H1 (cell line): ENCODE measurements around the gene NSMCE3. TPM values are rescaled to one million over a fixed set of nuclear protein-coding genes. Genes with fewer than 3 reads are reported as not detected.

Experiments used
- CTCF ChIA-PET: fragments of 300-600 bp; sonication (Branson Sonifier 250); formaldehyde crosslinking; loops from one replicate; lab custom pipeline; 2021; ENCODE audit not compliant: partially characterized antibody; lab: Charles Lee
- POLR2A ChIA-PET: fragments of 300-600 bp; sonication (Branson Sonifier 250); formaldehyde crosslinking; loops from one replicate; lab custom pipeline; 2021; ENCODE audit warnings: inconsistent platforms; ENCODE audit not compliant: partially characterized antibody; lab: Charles Lee
- DNase-seq, 2 experiments: peaks; one replicate each; pipeline versions ENCODE4 v3.0.0 to v3.0.0-alpha.2; 2010 to 2022; ENCODE audit warnings: low spot score in 2 of 2, low read depth in 1 of 2, mixed read lengths in 1 of 2
- FAIRE-seq: peaks from 2 replicates; lab custom pipeline; 2011; peaks lifted over from hg19 to GRCh38; lab: Jason Lieb, UNC
- H2AFZ ChIP-seq: 2 replicates; pipeline ENCODE4 v1.8.1; 2012; ENCODE audit warnings: low read length, inconsistent platforms
- H2AK5ac ChIP-seq: 2 replicates; pipeline ENCODE4 v1.6.1; 2013; ENCODE audit warnings: low read depth, low read length
- H2BK120ac ChIP-seq: replicated peaks from 2 replicates; pipeline ENCODE3; 2013; ENCODE audit warnings: low read depth, low read length, inconsistent platforms
- H2BK12ac ChIP-seq: 2 replicates; pipeline ENCODE4 v1.6.1; 2013; ENCODE audit warnings: low read depth, low read length
- H2BK15ac ChIP-seq: 2 replicates; pipeline ENCODE4 v1.6.1; 2013; ENCODE audit warnings: low read length
- H2BK20ac ChIP-seq: 2 replicates; pipeline ENCODE4 v1.6.1; 2013; ENCODE audit warnings: low read length
- H2BK5ac ChIP-seq: 2 replicates; pipeline ENCODE4 v1.6.1; 2013; ENCODE audit warnings: low read depth, low read length
- H3K14ac ChIP-seq: 2 replicates; pipeline ENCODE4 v1.6.1; 2013; ENCODE audit warnings: inconsistent platforms; ENCODE audit not compliant: insufficient read length
- H3K18ac ChIP-seq: 2 replicates; pipeline ENCODE4 v1.6.1; 2013; ENCODE audit warnings: low read length; ENCODE audit errors: extremely low read depth
- H3K23ac ChIP-seq: 2 replicates; pipeline ENCODE4 v1.6.1; 2013; ENCODE audit warnings: inconsistent platforms; ENCODE audit not compliant: insufficient read length
- H3K23me2 ChIP-seq: 2 replicates; pipeline ENCODE4 v1.6.1; 2013; ENCODE audit warnings: low read depth, low read length
- H3K27ac ChIP-seq: 2 replicates; pipeline ENCODE4 v1.6.1; 2011; ENCODE audit warnings: low read depth, low read length, inconsistent platforms
- H3K27me3 ChIP-seq, 4 experiments: replicated peaks in 1 of 4; 1 replicate in 1 of 4; 2 replicates in 3 of 4; pipeline versions ENCODE4 v1.6.1 to v1.8.1; 2011 to 2013; ENCODE audit warnings: low read length in 3 of 4, mild to moderate bottlenecking in 3 of 4, inconsistent platforms in 2 of 4, mixed read lengths in 2 of 4, moderate library complexity in 1 of 4; ENCODE audit not compliant: control insufficient read depth in 3 of 4, insufficient read depth in 3 of 4; ENCODE audit errors: extremely low read depth in 1 of 4
- H3K36me3 ChIP-seq, 4 experiments: 2 replicates each; pipeline versions ENCODE4 v1.6.1 to v1.8.1; 2011 to 2013; ENCODE audit warnings: mild to moderate bottlenecking in 4 of 4, low read length in 3 of 4, moderate library complexity in 2 of 4, control low read depth in 1 of 4, inconsistent platforms in 1 of 4; ENCODE audit not compliant: insufficient read depth in 4 of 4, control insufficient read depth in 2 of 4
- H3K4ac ChIP-seq: replicated peaks from 2 replicates; pipeline ENCODE3; 2013; ENCODE audit warnings: low read length, low read depth, mixed read lengths, inconsistent platforms; ENCODE audit not compliant: insufficient read length
- H3K4me1 ChIP-seq, 4 experiments: replicated peaks in 1 of 4; 1 replicate in 1 of 4; 2 replicates in 3 of 4; pipeline versions ENCODE4 v1.6.1 to v1.8.1; 2011 to 2013; ENCODE audit warnings: low read length in 3 of 4, inconsistent platforms in 2 of 4, mixed read lengths in 1 of 4; ENCODE audit not compliant: insufficient read depth in 4 of 4, control insufficient read depth in 3 of 4
- H3K4me2 ChIP-seq, 2 experiments: 2 replicates each; pipeline versions ENCODE4 v1.6.1 to v1.8.1; 2011 to 2013; ENCODE audit warnings: low read depth in 2 of 2, low read length in 2 of 2, control low read depth in 1 of 2, inconsistent platforms in 1 of 2, mild to moderate bottlenecking in 1 of 2; ENCODE audit not compliant: insufficient read depth in 1 of 2
- H3K4me3 ChIP-seq, 4 experiments: fragments of 200-600, 300-600 bp in 1 of 4; sonication (generic), shearing (Covaris generic), sonication (Bioruptor Twin) in 1 of 4; 2 replicates each; pipeline versions ENCODE4 v1.5.1 to v1.8.1; 2011 to 2016; ENCODE audit warnings: low read length in 4 of 4, low read depth in 3 of 4, control low read depth in 2 of 4, inconsistent platforms in 2 of 4, mild to moderate bottlenecking in 2 of 4, mixed read lengths in 1 of 4, moderate library complexity in 1 of 4; ENCODE audit not compliant: insufficient read depth in 2 of 4; ENCODE audit errors: extremely low read depth in 1 of 4
- H3K56ac ChIP-seq: replicated peaks from 2 replicates; pipeline ENCODE3; 2013; ENCODE audit warnings: low read depth, mild to moderate bottlenecking, mixed read lengths, low read length, inconsistent platforms; ENCODE audit not compliant: insufficient read length
- H3K79me1 ChIP-seq: 2 replicates; pipeline ENCODE4 v1.6.1; 2013; ENCODE audit warnings: low read depth, low read length, control low read depth
- H3K79me2 ChIP-seq, 2 experiments: 2 replicates each; pipeline versions ENCODE4 v1.6.1 to v1.8.1; 2012 to 2013; ENCODE audit warnings: low read length in 2 of 2, mild to moderate bottlenecking in 2 of 2, inconsistent platforms in 1 of 2; ENCODE audit not compliant: insufficient read depth in 2 of 2, control insufficient read depth in 1 of 2
- H3K9ac ChIP-seq, 4 experiments: replicated peaks in 1 of 4; 1 replicate in 1 of 4; 2 replicates in 3 of 4; pipeline versions ENCODE4 v1.6.1 to v1.8.1; 2011 to 2013; ENCODE audit warnings: low read depth in 3 of 4, low read length in 3 of 4, control low read depth in 2 of 4, mild to moderate bottlenecking in 2 of 4, moderate library complexity in 2 of 4, inconsistent platforms in 1 of 4; ENCODE audit errors: extremely low read depth in 1 of 4
- H3K9me3 ChIP-seq, 2 experiments: 2 replicates each; pipeline versions ENCODE4 v1.6.1 to v1.8.1; 2012 to 2013; ENCODE audit warnings: mild to moderate bottlenecking in 2 of 2, moderate library complexity in 2 of 2, control low read depth in 1 of 2, inconsistent platforms in 1 of 2, low read depth in 1 of 2, low read length in 1 of 2, mixed read lengths in 1 of 2; ENCODE audit not compliant: insufficient read depth in 2 of 2
- H4K20me1 ChIP-seq, 2 experiments: replicated peaks in 1 of 2; 2 replicates each; pipeline versions ENCODE3 to v1.8.1; 2011 to 2013; ENCODE audit warnings: inconsistent platforms in 2 of 2, low read length in 2 of 2, mild to moderate bottlenecking in 1 of 2; ENCODE audit not compliant: insufficient read depth in 2 of 2, control insufficient read depth in 1 of 2
- H4K5ac ChIP-seq: 2 replicates; pipeline ENCODE4 v1.6.1; 2013; ENCODE audit warnings: low read length, low read depth, mixed read lengths, inconsistent platforms; ENCODE audit not compliant: insufficient read length
- H4K8ac ChIP-seq: 2 replicates; pipeline ENCODE4 v1.8.0; 2013; ENCODE audit warnings: mild to moderate bottlenecking, moderate library complexity, low read length, inconsistent platforms; ENCODE audit not compliant: insufficient read depth; ENCODE audit errors: extremely low read depth
- H4K91ac ChIP-seq: replicated peaks from 2 replicates; pipeline ENCODE3; 2013; ENCODE audit warnings: low read length, mixed read lengths, inconsistent platforms; ENCODE audit not compliant: insufficient read length
- HDAC6 ChIP-seq: IDR thresholded peaks from one replicate; pipeline ENCODE4 v1.7.1; 2012; ENCODE audit warnings: low read depth, mild to moderate bottlenecking, inconsistent platforms, low read length, moderate library complexity
- KDM1A ChIP-seq: fragments of 200-600, 300-600 bp; sonication (generic); IDR thresholded peaks from 2 replicates; pipeline ENCODE4 v1.7.1; 2016; ENCODE audit warnings: mild to moderate bottlenecking, low read length, borderline replicate concordance
- RAD21 ChIP-seq, 2 experiments: IDR thresholded peaks in 1 of 2; conservative IDR thresholded peaks in 1 of 2; 2 replicates each; pipeline ENCODE4 v1.6.1; 2011; ENCODE audit warnings: low read depth in 2 of 2, low read length in 2 of 2, improper control_type of control experiment in 1 of 2, inconsistent platforms in 1 of 2, mild to moderate bottlenecking in 1 of 2, moderate library complexity in 1 of 2
- RXRA ChIP-seq: IDR thresholded peaks from 2 replicates; pipeline ENCODE4 v1.6.1; 2011; ENCODE audit warnings: low read depth, mild to moderate bottlenecking, low read length, moderate library complexity; ENCODE audit not compliant: insufficient read depth
- TEAD4 ChIP-seq: IDR thresholded peaks from 2 replicates; pipeline ENCODE4 v1.6.1; 2012; ENCODE audit warnings: low read depth, low read length, inconsistent platforms, mixed read lengths
- WGBS, 2 experiments: shearing (Covaris generic) in 1 of 2; methylation state at CpG; one replicate each; pipeline versions ENCODE4 v1.1.6 to v1.1.7; 2013 to 2015; ENCODE audit warnings: low lambda C conversion rate in 2 of 2, mixed read lengths in 2 of 2, inconsistent platforms in 1 of 2, low coverage in 1 of 2, missing lambda C conversion rate in 1 of 2; ENCODE audit not compliant: insufficient replicate concordance in 2 of 2, insufficient coverage in 1 of 2, insufficient read length in 1 of 2; ENCODE audit errors: extremely low coverage in 1 of 2, missing lambda C conversion rate in 1 of 2; 5-methylcytosine and 5-hydroxymethylcytosine counted together
- polyA plus RNA-seq, 7 experiments: library from polyadenylated mRNA; depleted of rRNA in 3 of 7; stranded (reverse) in 5 of 7; unstranded in 2 of 7; fragments of >200 nt in 5 of 7; fragments of 200-250 nt in 2 of 7; gene quantifications; 1 replicate in 5 of 7; 2 replicates in 1 of 7; 4 replicates in 1 of 7; pipeline versions ENCODE4 v1.2.1 to v1.2.3, GENCODE V29; 2011 to 2013; ENCODE audit warnings: missing spikeins in 2 of 7, mixed read lengths in 2 of 7
- total RNA-seq: library from RNA; stranded (reverse); fragmentation: NEBNext Ultra II Directional; extraction: Animal tissue kit (Norgen Biotek cat#: 25700); gene quantifications from 2 replicates; pipeline ENCODE4 v1.2.1, GENCODE V29; 2021
- TF ChIP-seq, protein P1 (sequence below): IDR thresholded peaks from 2 replicates; pipeline ENCODE4 v1.6.1; 2011; ENCODE audit warnings: low read depth, mild to moderate bottlenecking, low read length; ENCODE audit not compliant: insufficient read depth
- TF ChIP-seq, protein P2 (sequence below): IDR thresholded peaks from 2 replicates; pipeline ENCODE4 v1.6.1; 2012; ENCODE audit warnings: inconsistent platforms

The NSMCE3 gene
- total and polyA plus RNA-seq, 2 of the 8 experiments (the other 6 are each of a cell fraction or from before 2014, with no cell fraction given), result 4.3 to 6.7 TPM

DNA sequence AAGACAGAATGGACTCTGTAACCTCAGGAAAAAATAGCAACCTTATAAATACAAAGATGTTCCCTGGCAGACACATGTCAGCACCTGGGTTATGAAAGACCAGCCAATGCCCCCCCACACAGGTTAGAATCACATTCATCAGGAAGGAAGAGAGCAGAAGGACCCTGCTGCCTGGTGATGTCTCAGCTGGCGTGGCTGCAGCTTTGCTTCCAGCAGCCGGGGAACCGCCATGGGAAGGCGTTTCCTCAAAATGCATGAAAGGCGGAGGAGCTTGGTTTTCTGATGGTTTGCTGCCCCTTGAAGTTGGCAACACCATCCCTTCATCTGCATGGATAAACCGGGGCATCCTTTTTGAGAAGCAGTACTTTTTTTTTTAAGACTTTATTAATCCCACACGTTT lies 10.9 kb upstream of the NSMCE3 start:
- POLR2A ChIA-PET, result interaction anchor here (1.3 kb wide), 1 partner anchor 28 kb away, joined by 4 read pairs; no protein-coding TSS in a partner anchor

More for the DNA sequence above, 10.9 kb upstream of the NSMCE3 start:
- FAIRE-seq (no peak), DNase-seq (no peak)
- H3K36me3 ChIP-seq, result no peaks in the 10 kb centered on the region
- H3K4me3 ChIP-seq, result no peak overlapping the region
- H2BK12ac ChIP-seq, result no peak overlapping the region
- H3K9me3 ChIP-seq, result no peaks in the 10 kb centered on the region
- no peak overlapping the region for H2BK5ac ChIP-seq
- H2AFZ ChIP-seq, result no peak overlapping the region
- H4K20me1 ChIP-seq, result no peaks in the 10 kb centered on the region
- no peak overlapping the region for H2BK20ac ChIP-seq
- H3K23ac ChIP-seq, result no peak overlapping the region
- 85% methylated on average over 7 of the region's 7 CpGs; no CpG with 5 or more reads in 1 of the 2 experiments for WGBS, 2 experiments
- H3K79me1 ChIP-seq, result no peaks in the 10 kb centered on the region; the same call in 1 of the 2 replicates
- H3K27ac ChIP-seq, result no peak overlapping the region
- no peaks in the 10 kb centered on the region for H3K27me3 ChIP-seq
- no peak overlapping the region for H3K56ac ChIP-seq
- H3K4me1 ChIP-seq, result no peaks in the 10 kb centered on the region; a peak in 2 of 7 replicates
- H3K4ac ChIP-seq, result no peak overlapping the region
- CTCF ChIA-PET, result interaction anchor here (0.6 to 1.0 kb wide), 4 partner anchors 14 to 1154 kb away, joined by 3 to 4 read pairs (median 3); no protein-coding TSS in a partner anchor
- no peaks in the 10 kb centered on the region for H3K23me2 ChIP-seq
- no peak for TF ChIP-seq HDAC6
- TF ChIP-seq, protein P1, sequence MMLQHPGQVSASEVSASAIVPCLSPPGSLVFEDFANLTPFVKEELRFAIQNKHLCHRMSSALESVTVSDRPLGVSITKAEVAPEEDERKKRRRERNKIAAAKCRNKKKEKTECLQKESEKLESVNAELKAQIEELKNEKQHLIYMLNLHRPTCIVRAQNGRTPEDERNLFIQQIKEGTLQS, result no peak
- TF ChIP-seq, protein P2, sequence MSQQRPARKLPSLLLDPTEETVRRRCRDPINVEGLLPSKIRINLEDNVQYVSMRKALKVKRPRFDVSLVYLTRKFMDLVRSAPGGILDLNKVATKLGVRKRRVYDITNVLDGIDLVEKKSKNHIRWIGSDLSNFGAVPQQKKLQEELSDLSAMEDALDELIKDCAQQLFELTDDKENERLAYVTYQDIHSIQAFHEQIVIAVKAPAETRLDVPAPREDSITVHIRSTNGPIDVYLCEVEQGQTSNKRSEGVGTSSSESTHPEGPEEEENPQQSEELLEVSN, result no peak
- no peak for TF ChIP-seq KDM1A
- no peak for TF ChIP-seq RAD21 (IDR thresholded peaks at IDR 0.05 in 1 of 2, conservative IDR thresholded peaks at IDR 0.05 in 1 of 2; ENCODE audit: low read depth in 2 of 2, low read length in 2 of 2)
- no peak for TF ChIP-seq RXRA
- no peak for TF ChIP-seq TEAD4
- no peak overlapping the region for H2BK120ac ChIP-seq
- H4K5ac ChIP-seq, result no peak overlapping the region
- no peak overlapping the region for H3K18ac ChIP-seq
- H4K8ac ChIP-seq, result no peak overlapping the region
- no peak overlapping the region for H4K91ac ChIP-seq
- no peak overlapping the region for H2BK15ac ChIP-seq
- H3K9ac ChIP-seq, result no peak overlapping the region
- H2AK5ac ChIP-seq, result no peak overlapping the region
- no peak overlapping the region for H3K4me2 ChIP-seq
- H3K14ac ChIP-seq, result no peak overlapping the region
- no peaks in the 10 kb centered on the region for H3K79me2 ChIP-seq
